Fibroblast of skin of left biceps (primary cell): ENCODE data around the gene CDYL2.
A peak's percentile ranks its signal among the peaks of the same experiment; 100 is the strongest.

Source experiments
- DNase-seq, 2 experiments: peaks; one replicate each; pipeline ENCODE4 v3.0.0-alpha.2; 2013; ENCODE audit warnings: low read depth in 2 of 2

CDYL2 gene

GRCh38 chr16:80596507-80597207 lies 207.7 kb downstream of the CDYL2 start:
- no peak for DNase-seq

- no peak for DNase-seq
These were observed 209.6 kb downstream of the CDYL2 start for GRCh38 chr16:80594756-80595155.

- DNase-seq: no peak
These were observed 212.1 kb downstream of the CDYL2 start for GRCh38 chr16:80592273-80592672.

- no peak for DNase-seq
These were observed 213.1 kb downstream of the CDYL2 start for GRCh38 chr16:80591071-80591915.

GRCh38 chr16:80587071-80587470 lies 217.3 kb downstream of the CDYL2 start:
- DNase-seq: no peak

- DNase-seq: no peak
These were observed 217.9 kb downstream of the CDYL2 start for GRCh38 chr16:80586476-80586875.

GRCh38 chr16:80585764-80586163 lies 218.6 kb downstream of the CDYL2 start:
- DNase-seq: no peak

GRCh38 chr16:80583466-80583865 lies 220.9 kb downstream of the CDYL2 start:
- DNase-seq: peak in 1 of 2 experiments; percentile 35

- peak in 1 of 2 experiments; percentile 40 for DNase-seq
These were observed 224.1 kb downstream of the CDYL2 start for GRCh38 chr16:80580109-80580832.

GRCh38 chr16:80577485-80578280 lies 226.7 kb downstream of the CDYL2 start:
- DNase-seq: no peak

GRCh38 chr16:80576343-80576912 lies 228.0 kb downstream of the CDYL2 start:
- DNase-seq: no peak

- no peak for DNase-seq
These were observed 230.7 kb downstream of the CDYL2 start for GRCh38 chr16:80573700-80574120.

- DNase-seq: no peak
These were observed 234.3 kb downstream of the CDYL2 start for GRCh38 chr16:80570106-80570478.

- no peak for DNase-seq
These were observed 234.8 kb downstream of the CDYL2 start for GRCh38 chr16:80569440-80570105.

GRCh38 chr16:80564394-80564793 lies 240.0 kb downstream of the CDYL2 start:
- DNase-seq: no peak

- no peak for DNase-seq
These were observed 241.3 kb downstream of the CDYL2 start for GRCh38 chr16:80563066-80563465.

- no peak for DNase-seq
These were observed 245.0 kb downstream of the CDYL2 start for GRCh38 chr16:80559369-80559768.

- DNase-seq: no peak
These were observed 247.4 kb downstream of the CDYL2 start for GRCh38 chr16:80557037-80557436.

GRCh38 chr16:80556481-80556880 lies 247.9 kb downstream of the CDYL2 start:
- no peak for DNase-seq

GRCh38 chr16:80554033-80554432 lies 250.4 kb downstream of the CDYL2 start:
- no peak for DNase-seq

GRCh38 chr16:80552277-80552676 lies 252.1 kb downstream of the CDYL2 start:
- no peak for DNase-seq
